ENCODE results near the gene ACER1.
"Not testable (repeated sequence)": the region's sequence is repeated elsewhere in the genome, so short reads cannot be mapped to it uniquely, and the experiment has no call there.

Gene ACER1

GRCh38 chr19:6355321-6356040, 22.1 kb upstream of the ACER1 start:
- H3K9ac ChIP-seq (ENCODE audit: low read length); H3K4me3 ChIP-seq (ENCODE audit: low read depth, low read length); H3K27me3 ChIP-seq (ENCODE audit: control insufficient read depth, insufficient read depth, low read length); H3K36me3 ChIP-seq (ENCODE audit: control insufficient read depth, insufficient read depth, low read length); H3K4me1 ChIP-seq (ENCODE audit: control insufficient read depth, insufficient read depth, low read length); H3K27ac ChIP-seq (ENCODE audit: low read depth, low read length): not testable (repeated sequence)
- peaks cover 10% of the 10 kb centered on the region; the same call in 1 of the 2 replicates for H3K9me3 ChIP-seq (ENCODE audit: control insufficient read depth, insufficient read depth, low read depth, low read length)

- Histone ChIP-seq H3K27me3 (ENCODE audit: control insufficient read depth, insufficient read depth, low read length) (peaks cover 7% of the 10 kb centered on the region; the same call in 1 of the 2 replicates), H3K9me3 (ENCODE audit: control insufficient read depth, insufficient read depth, low read depth, low read length) (peaks cover 10% of the 10 kb centered on the region; the same call in 1 of the 2 replicates), H3K4me1 (ENCODE audit: control insufficient read depth, insufficient read depth, low read length) (0 out of 2 replicates have a peak, but pooled peaks cover 6% of the 10 kb centered on the region), H3K9ac (ENCODE audit: low read length) (no peak overlapping the region), H3K36me3 (ENCODE audit: control insufficient read depth, insufficient read depth, low read length) (no peaks in the 10 kb centered on the region), H3K4me3 (ENCODE audit: low read depth, low read length) (no peak overlapping the region), H3K27ac (ENCODE audit: low read depth, low read length) (no peak overlapping the region)
These were observed 20.8 kb upstream of the ACER1 start for GRCh38 chr19:6354098-6354674.

GRCh38 chr19:6352381-6353165, 19.2 kb upstream of the ACER1 start:
- no peak overlapping the region for H3K4me3 ChIP-seq (ENCODE audit: low read depth, low read length)
- H3K36me3 ChIP-seq (ENCODE audit: control insufficient read depth, insufficient read depth, low read length), result no peaks in the 10 kb centered on the region
- H3K9ac ChIP-seq (ENCODE audit: low read length), result no peak overlapping the region
- H3K27ac ChIP-seq (ENCODE audit: low read depth, low read length), result no peak overlapping the region
- H3K4me1 ChIP-seq (ENCODE audit: control insufficient read depth, insufficient read depth, low read length), result no peaks in the 10 kb centered on the region
- peaks cover 10% of the 10 kb centered on the region; the same call in 1 of the 2 replicates for H3K9me3 ChIP-seq (ENCODE audit: control insufficient read depth, insufficient read depth, low read depth, low read length)
- peaks cover 10% of the 10 kb centered on the region; the same call in 1 of the 2 replicates for H3K27me3 ChIP-seq (ENCODE audit: control insufficient read depth, insufficient read depth, low read length)

DNA sequence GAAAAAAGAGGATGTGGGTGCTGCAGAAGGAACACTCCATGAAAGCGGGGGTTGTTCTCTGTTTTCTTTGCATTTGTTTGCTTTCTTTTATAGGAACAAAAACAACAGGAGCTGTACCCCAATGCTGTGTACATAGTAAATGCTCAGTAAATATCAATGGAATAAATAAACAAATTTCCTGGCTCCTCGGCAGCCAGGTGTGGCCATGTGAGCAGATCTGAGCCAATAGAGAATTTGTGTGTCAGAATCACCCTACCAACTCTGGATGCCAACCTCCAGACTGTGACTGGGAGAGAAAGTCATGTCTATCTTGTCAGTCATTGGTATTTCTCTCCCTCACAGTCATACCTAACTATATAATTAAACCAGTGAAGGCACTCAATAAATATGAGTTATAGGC, 17.3 kb upstream of the ACER1 start:
- Histone ChIP-seq H3K9me3 (ENCODE audit: control insufficient read depth, insufficient read depth, low read depth, low read length) (peaks cover 10% of the 10 kb centered on the region; the same call in 1 of the 2 replicates), H3K27ac (ENCODE audit: low read depth, low read length) (no peak overlapping the region), H3K4me1 (ENCODE audit: control insufficient read depth, insufficient read depth, low read length) (no peaks in the 10 kb centered on the region), H3K9ac (ENCODE audit: low read length) (no peak overlapping the region), H3K4me3 (ENCODE audit: low read depth, low read length) (no peak overlapping the region), H3K36me3 (ENCODE audit: control insufficient read depth, insufficient read depth, low read length) (no peaks in the 10 kb centered on the region), H3K27me3 (ENCODE audit: control insufficient read depth, insufficient read depth, low read length) (peaks cover 10% of the 10 kb centered on the region; the same call in 1 of the 2 replicates)

DNA sequence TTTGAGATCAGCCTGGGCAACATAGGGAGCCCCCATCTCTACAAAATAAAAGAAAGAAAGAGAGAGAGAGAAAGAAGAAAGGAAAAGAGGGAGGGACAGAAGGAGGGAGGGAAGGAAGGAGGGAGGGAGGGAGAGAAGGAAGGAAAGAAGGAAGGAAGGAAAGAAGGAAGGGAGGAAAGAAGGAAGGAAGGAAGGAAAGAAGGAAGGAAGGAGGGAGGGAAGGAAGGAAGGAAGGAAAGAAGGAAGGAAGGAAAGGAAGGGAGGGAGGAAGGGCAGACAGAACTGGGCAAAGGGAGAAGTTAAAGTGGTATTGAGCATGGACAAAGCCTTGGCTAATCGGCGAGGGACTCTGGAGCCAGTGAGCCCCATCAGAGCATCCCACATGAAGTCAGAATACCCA, 15.9 kb upstream of the ACER1 start:
- not testable (repeated sequence) for H3K4me1 ChIP-seq (ENCODE audit: control insufficient read depth, insufficient read depth, low read length); H3K9me3 ChIP-seq (ENCODE audit: control insufficient read depth, insufficient read depth, low read depth, low read length); H3K27ac ChIP-seq (ENCODE audit: low read depth, low read length); H3K9ac ChIP-seq (ENCODE audit: low read length); H3K36me3 ChIP-seq (ENCODE audit: control insufficient read depth, insufficient read depth, low read length); H3K4me3 ChIP-seq (ENCODE audit: low read depth, low read length)
- peaks cover 10% of the 10 kb centered on the region; the same call in 1 of the 2 replicates for H3K27me3 ChIP-seq (ENCODE audit: control insufficient read depth, insufficient read depth, low read length)

- no peak overlapping the region for H3K27ac ChIP-seq (ENCODE audit: low read depth, low read length)
- no peaks in the 10 kb centered on the region for H3K27me3 ChIP-seq (ENCODE audit: control insufficient read depth, insufficient read depth, low read length)
- H3K4me1 ChIP-seq (ENCODE audit: control insufficient read depth, insufficient read depth, low read length), result no peaks in the 10 kb centered on the region
- no peak overlapping the region for H3K9ac ChIP-seq (ENCODE audit: low read length)
- H3K9me3 ChIP-seq (ENCODE audit: control insufficient read depth, insufficient read depth, low read depth, low read length), result peaks cover 6% of the 10 kb centered on the region
- no peak overlapping the region for H3K4me3 ChIP-seq (ENCODE audit: low read depth, low read length)
- no peaks in the 10 kb centered on the region for H3K36me3 ChIP-seq (ENCODE audit: control insufficient read depth, insufficient read depth, low read length)
These were observed 10.1 kb upstream of the ACER1 start for GRCh38 chr19:6343462-6343861.

DNA sequence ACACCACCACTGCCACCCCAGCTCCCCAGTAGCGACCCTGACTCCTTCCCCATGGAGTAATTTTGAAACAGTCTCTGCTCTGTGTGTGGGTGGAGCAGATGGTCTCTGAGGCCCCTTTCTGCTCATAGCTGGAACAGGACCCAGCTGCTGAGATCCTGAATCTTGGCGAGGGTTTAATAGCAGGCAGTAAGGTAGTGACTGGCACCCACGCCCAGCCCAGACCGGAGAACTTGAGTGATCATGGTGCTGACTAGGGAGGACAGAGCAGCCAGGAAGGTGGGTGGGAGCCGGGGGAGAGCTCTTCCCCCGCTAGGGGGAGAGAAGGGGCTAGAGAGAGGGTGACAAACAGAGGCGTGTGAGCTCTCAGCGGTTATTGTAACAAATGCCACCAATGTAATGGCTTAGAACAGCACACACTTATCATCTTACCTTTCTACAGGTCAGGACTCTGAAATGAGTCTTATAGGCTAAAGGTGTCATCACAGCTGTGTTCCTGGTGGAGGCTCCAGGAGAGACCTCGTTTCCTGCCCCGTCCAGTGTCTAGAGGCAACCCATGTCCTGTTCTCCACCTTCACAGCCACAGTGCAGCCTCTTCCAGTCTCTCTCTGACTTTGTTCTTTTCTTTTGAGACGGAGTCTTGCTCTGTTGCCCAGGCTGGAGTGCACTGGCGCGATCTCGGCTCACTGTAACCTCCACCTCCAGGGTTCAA, 7.2 kb upstream of the ACER1 start:
- no peak overlapping the region for H3K9ac ChIP-seq (ENCODE audit: low read length)
- H3K4me1 ChIP-seq (ENCODE audit: control insufficient read depth, insufficient read depth, low read length), result no peaks in the 10 kb centered on the region
- no peaks in the 10 kb centered on the region for H3K27me3 ChIP-seq (ENCODE audit: control insufficient read depth, insufficient read depth, low read length)
- H3K9me3 ChIP-seq (ENCODE audit: control insufficient read depth, insufficient read depth, low read depth, low read length), result peaks cover 6% of the 10 kb centered on the region
- H3K27ac ChIP-seq (ENCODE audit: low read depth, low read length), result no peak overlapping the region
- H3K4me3 ChIP-seq (ENCODE audit: low read depth, low read length), result no peak overlapping the region
- no peaks in the 10 kb centered on the region for H3K36me3 ChIP-seq (ENCODE audit: control insufficient read depth, insufficient read depth, low read length)

DNA sequence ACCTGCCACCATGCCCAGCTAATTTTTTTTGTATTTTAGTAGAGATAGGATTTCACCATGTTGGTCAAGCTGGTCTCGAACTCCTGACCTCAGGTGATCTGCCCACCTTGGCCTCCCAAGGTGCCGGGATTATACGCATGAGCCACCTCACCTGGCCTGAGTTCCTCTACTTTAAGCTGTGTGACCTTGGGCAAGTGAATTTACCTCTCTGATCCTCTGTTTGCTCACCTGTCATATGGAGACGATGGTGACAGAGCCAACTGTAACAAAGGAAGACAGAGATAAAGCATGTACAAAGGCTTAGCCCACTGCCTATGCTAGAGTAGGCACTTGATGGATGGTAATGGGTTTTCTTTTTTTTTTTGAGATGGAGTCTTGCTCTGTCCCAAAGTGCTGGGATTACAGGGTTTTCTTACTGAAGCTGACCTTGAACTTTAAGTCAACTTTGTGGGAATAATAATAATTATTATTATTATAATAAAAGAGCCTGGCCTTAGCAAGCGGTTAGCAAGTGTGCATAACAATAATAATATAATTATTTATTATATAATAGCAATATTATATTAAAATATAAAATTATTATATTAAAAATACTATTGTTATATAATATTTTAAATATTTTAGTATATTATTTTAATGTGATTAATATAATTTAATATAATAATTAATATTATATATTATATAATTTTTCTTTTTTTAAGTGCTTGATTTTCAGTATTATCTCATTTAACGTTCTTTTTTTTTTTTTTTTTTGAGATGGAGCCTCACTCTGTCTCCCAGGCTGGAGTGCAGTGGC, 1.3 kb upstream of the ACER1 start:
- Histone ChIP-seq H3K27ac (ENCODE audit: low read depth, low read length) (no peak overlapping the region), H3K36me3 (ENCODE audit: control insufficient read depth, insufficient read depth, low read length) (no peaks in the 10 kb centered on the region)

DNA sequence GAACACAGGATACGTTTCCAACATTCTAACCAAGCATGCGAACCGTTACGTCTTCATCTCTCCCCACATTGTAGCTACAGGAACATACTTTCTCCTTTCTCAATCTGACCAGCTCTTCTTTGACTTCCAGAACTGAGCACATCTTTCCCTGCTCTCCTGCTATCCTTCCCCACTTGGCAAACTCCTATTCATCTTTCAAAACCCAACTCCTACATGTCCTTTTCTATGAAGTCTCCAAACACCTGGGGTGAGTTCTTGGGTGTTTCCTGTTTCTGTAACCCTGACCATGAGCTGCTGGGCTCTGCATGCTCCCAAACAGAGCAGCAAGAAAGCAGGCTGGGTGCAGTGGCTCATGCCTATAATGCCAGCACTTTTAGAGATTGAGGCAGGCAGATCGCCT, 6.6 kb downstream of the ACER1 start:
- no peak overlapping the region for H3K4me3 ChIP-seq (ENCODE audit: low read depth, low read length)
- H3K9ac ChIP-seq (ENCODE audit: low read length), result no peak overlapping the region
- peaks cover 5% of the 10 kb centered on the region; the same call in 1 of the 2 replicates for H3K9me3 ChIP-seq (ENCODE audit: control insufficient read depth, insufficient read depth, low read depth, low read length)
- H3K36me3 ChIP-seq (ENCODE audit: control insufficient read depth, insufficient read depth, low read length), result no peaks in the 10 kb centered on the region
- H3K27me3 ChIP-seq (ENCODE audit: control insufficient read depth, insufficient read depth, low read length), result no peaks in the 10 kb centered on the region; the same call in 1 of the 2 replicates
- H3K27ac ChIP-seq (ENCODE audit: low read depth, low read length), result no peak overlapping the region
- no peaks in the 10 kb centered on the region for H3K4me1 ChIP-seq (ENCODE audit: control insufficient read depth, insufficient read depth, low read length)

More for the DNA sequence above, 1.3 kb upstream of the ACER1 start:
- no peaks in the 10 kb centered on the region for H3K4me1 ChIP-seq (ENCODE audit: control insufficient read depth, insufficient read depth, low read length)
- no peaks in the 10 kb centered on the region for H3K9me3 ChIP-seq (ENCODE audit: control insufficient read depth, insufficient read depth, low read depth, low read length)
- H3K4me3 ChIP-seq (ENCODE audit: low read depth, low read length), result no peak overlapping the region
- no peaks in the 10 kb centered on the region for H3K27me3 ChIP-seq (ENCODE audit: control insufficient read depth, insufficient read depth, low read length)
- H3K9ac ChIP-seq (ENCODE audit: low read length), result no peak overlapping the region

DNA sequence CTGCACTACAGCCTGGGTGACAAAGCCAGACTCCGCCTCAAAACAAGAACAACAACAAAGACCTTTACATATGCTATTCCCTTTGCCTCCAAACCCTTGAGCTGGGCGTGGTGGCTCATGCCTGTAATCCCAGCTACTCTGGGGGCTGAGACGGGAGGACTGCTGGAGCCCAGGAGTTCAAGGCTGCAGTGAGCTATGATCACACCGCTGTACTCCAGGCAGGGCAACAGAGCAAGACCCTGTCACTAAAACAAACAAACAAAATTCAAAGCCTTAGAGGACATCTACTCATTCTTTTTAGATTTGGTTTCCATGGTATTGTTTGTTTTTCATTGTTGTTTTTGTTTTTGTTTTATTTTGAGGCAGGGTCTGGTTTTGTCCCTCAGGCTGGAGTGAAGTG, 7.8 kb downstream of the ACER1 start:
- Histone ChIP-seq H3K4me1 (ENCODE audit: control insufficient read depth, insufficient read depth, low read length) (no peaks in the 10 kb centered on the region), H3K27ac (ENCODE audit: low read depth, low read length) (no peak overlapping the region), H3K4me3 (ENCODE audit: low read depth, low read length) (no peak overlapping the region), H3K9me3 (ENCODE audit: control insufficient read depth, insufficient read depth, low read depth, low read length) (peaks cover 5% of the 10 kb centered on the region; the same call in 1 of the 2 replicates), H3K27me3 (ENCODE audit: control insufficient read depth, insufficient read depth, low read length) (no peaks in the 10 kb centered on the region; the same call in 1 of the 2 replicates), H3K36me3 (ENCODE audit: control insufficient read depth, insufficient read depth, low read length) (no peaks in the 10 kb centered on the region), H3K9ac (ENCODE audit: low read length) (no peak overlapping the region)
